ENCODE measurements around the gene KCNJ1. TPM values are rescaled to one million over a fixed set of nuclear protein-coding genes. Genes with fewer than 3 reads are reported as not detected.

The KCNJ1 gene
- total RNA-seq, result not detected

DNA sequence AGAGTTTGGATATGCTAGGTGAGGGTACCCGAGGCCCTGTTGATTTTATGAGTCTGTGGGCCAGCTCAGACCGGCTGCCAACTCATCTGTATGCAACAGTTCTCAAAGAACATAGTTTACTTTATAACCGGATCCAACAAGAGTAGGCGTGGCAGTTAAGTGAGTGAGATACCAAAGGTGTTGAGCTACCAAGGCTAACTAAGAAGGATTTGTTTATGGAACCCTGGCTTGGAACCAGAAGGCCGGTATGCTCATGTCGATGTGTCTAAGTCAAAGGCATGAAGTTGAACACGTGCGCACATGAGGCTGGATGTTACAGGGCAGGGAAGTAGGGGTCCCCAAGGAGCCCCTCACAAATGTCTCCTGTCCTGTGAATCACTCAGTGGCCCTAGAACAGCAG is at the start of gene KCNJ1:
Gene KCNJ1 (minus strand): TSS at position 20 of the 400 bp plus-strand sequence. CDS start 27,053 bp downstream, outside the sequence.
- 39 to 51% methylated on average over 8 of the region's 8 CpGs for WGBS, 2 donors
- H3K4me1 ChIP-seq, result peaks cover 4% of the 10 kb centered on the region
- H3K36me3 ChIP-seq (replicated peaks in 1 of 2; ENCODE audit: insufficient read depth in 1 of 2, low read depth in 2 of 2), result no peaks in the 10 kb centered on the region
- no peak for TF ChIP-seq POLR2A (IDR thresholded peaks at IDR 0.05)
- TF ChIP-seq, protein P1, sequence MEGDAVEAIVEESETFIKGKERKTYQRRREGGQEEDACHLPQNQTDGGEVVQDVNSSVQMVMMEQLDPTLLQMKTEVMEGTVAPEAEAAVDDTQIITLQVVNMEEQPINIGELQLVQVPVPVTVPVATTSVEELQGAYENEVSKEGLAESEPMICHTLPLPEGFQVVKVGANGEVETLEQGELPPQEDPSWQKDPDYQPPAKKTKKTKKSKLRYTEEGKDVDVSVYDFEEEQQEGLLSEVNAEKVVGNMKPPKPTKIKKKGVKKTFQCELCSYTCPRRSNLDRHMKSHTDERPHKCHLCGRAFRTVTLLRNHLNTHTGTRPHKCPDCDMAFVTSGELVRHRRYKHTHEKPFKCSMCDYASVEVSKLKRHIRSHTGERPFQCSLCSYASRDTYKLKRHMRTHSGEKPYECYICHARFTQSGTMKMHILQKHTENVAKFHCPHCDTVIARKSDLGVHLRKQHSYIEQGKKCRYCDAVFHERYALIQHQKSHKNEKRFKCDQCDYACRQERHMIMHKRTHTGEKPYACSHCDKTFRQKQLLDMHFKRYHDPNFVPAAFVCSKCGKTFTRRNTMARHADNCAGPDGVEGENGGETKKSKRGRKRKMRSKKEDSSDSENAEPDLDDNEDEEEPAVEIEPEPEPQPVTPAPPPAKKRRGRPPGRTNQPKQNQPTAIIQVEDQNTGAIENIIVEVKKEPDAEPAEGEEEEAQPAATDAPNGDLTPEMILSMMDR (IDR thresholded peaks at IDR 0.05), result no peak
- intact Hi-C loops (cut with DNase I), result no loop called here
- ATAC-seq, result no peak
- no peak within 1 kb of the TSS for H3K4me3 ChIP-seq
- DNase-seq, result no peak
- H3K27ac ChIP-seq, result no peak within 1 kb of the TSS
- H3K9me3 ChIP-seq, result no peaks in the 10 kb centered on the region
- no peaks in the 10 kb centered on the region for H3K27me3 ChIP-seq

DNA sequence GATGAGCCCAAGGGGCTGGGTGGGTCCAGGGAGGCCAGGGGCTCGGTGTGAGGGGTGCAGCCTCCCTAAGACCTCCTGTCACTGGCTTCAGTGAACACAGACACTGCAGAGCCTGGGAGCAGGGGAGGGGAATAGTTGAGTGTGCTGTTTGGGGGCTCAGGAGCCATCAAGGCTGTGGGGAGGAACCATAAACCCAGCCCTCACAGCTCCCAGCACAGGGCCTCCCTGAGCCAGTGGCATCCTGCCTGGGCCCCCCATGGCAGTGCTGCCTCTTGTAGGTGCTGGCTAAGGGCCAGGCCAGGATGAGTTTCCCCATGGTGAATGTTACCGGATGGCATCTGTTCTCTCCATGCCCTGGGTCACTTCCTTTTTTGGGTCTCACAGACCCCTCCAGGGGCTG is 49.6 kb upstream of the KCNJ1 start:
- no peak for ATAC-seq

DNA sequence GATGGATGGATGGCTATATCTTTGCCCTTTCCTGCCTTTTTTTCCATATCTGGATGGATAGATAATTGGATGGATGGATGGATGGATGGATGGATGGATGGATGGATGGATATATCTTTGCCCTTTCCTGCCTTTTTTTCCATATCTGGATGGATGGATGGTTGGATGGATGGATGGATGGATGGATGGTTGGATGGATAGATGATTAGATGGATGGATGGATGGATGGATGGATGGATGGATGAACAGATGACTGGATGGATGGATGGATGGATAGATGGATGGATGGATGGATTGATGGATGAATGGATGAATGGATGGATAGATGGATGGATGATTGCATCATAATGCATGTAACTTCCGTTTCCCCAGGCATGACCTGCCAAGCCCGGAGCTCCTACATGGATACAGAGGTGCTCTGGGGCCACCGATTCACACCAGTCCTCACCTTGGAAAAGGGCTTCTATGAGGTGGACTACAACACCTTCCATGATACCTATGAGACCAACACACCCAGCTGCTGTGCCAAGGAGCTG is 49.0 kb upstream of the KCNJ1 start:
- 56 to 71% methylated on average over 3 of the region's 3 CpGs for WGBS, 2 donors
- TF ChIP-seq, protein P1 (IDR thresholded peaks at IDR 0.05), result no peak
- no peak for TF ChIP-seq POLR2A (IDR thresholded peaks at IDR 0.05)
- no peak overlapping the region for H3K27ac ChIP-seq
- ATAC-seq (no peak), DNase-seq (no peak)
- H3K9me3 ChIP-seq, result no peaks in the 10 kb centered on the region
- H3K4me3 ChIP-seq, result no peak overlapping the region
- no peaks in the 10 kb centered on the region for H3K4me1 ChIP-seq
- no peaks in the 10 kb centered on the region for H3K36me3 ChIP-seq (replicated peaks in 1 of 2; ENCODE audit: insufficient read depth in 1 of 2, low read depth in 2 of 2)
- intact Hi-C loops (cut with DNase I), result no loop called here
- H3K27me3 ChIP-seq, result no peaks in the 10 kb centered on the region

More for the DNA sequence above, 49.6 kb upstream of the KCNJ1 start:
- Histone ChIP-seq H3K27me3 (no peaks in the 10 kb centered on the region), H3K27ac (no peak overlapping the region), H3K36me3 (replicated peaks in 1 of 2; ENCODE audit: insufficient read depth in 1 of 2, low read depth in 2 of 2) (no peaks in the 10 kb centered on the region), H3K4me3 (no peak overlapping the region), H3K9me3 (no peaks in the 10 kb centered on the region), H3K4me1 (no peaks in the 10 kb centered on the region)
- 82 to 88% methylated on average over 1 to 2 of the region's 2 CpGs for WGBS, 2 donors
- no peak for DNase-seq
- intact Hi-C loops (cut with DNase I), result no loop called here
- TF ChIP-seq POLR2A (IDR thresholded peaks at IDR 0.05), result no peak

DNA sequence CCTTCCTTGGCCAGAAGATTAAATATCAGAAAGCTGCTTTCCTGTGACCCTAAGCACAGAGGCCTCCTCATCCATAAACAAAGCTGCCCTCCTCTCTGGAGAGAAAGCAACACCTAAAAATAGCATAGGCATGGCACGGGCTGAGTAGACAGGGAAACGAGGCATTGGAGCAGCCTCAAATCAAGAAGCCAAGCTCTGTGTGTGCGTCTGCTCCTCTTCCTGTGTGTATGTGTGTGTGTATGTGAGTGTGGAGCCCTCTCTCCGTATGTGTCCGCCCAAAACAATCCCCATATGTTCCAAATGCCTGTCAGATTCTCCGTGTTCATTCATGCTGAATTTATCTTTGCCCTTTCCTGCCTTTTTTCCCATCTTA is 48.0 kb upstream of the KCNJ1 start:
- no peaks in the 10 kb centered on the region for H3K4me1 ChIP-seq
- TF ChIP-seq, protein P1 (IDR thresholded peaks at IDR 0.05), result no peak
- TF ChIP-seq POLR2A (IDR thresholded peaks at IDR 0.05), result no peak
- ATAC-seq, result no peak

DNA sequence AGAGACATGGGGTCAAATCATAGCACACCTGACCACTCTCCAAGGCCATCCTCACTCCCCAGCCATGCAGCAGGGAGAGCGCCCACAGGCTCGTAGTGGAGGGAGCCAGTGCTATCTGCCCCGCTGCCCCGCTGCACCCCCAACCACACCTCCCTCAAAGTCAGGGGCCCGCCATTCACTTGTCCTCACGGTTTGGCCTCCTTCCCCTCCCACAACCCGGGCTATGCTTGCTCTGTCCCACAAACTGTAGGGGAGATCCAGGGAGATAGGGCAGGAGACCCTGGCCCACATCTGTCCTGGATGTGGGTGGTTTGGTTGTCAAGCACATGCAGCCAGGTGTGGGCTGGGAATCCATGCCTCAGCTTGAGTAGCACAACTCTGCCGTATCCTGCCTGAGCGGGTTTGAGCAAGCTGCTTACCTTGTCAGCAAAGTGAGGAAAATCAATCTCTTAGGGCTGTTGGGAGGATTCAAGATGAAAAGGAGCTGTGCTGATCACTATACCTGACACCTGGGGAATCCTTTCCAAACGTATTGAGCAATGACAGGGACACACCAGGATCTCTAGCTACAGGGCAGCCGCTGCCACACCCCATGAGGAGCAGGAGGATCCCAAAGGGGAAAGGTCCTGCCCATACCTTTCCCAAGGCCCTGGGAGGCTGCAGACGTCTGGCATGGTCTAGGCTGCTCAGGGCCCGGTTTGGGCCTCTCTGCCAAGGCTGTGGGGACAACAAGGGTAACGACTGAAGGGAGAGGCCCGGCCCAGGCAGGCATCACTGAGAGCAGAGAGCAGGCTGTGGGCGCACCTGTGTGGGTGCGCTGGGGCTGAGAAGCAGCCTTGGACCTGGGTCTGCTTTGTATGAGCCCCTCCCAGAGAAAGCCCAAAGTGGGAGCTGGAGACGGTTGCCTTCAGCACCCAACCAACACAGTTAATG is 47.4 kb upstream of the KCNJ1 start:
- Histone ChIP-seq H3K27ac (no peak overlapping the region), H3K9me3 (no peaks in the 10 kb centered on the region), H3K4me1 (peaks cover 3% of the 10 kb centered on the region), H3K4me3 (no peak overlapping the region), H3K27me3 (no peaks in the 10 kb centered on the region), H3K36me3 (replicated peaks in 1 of 2; ENCODE audit: insufficient read depth in 1 of 2, low read depth in 2 of 2) (no peaks in the 10 kb centered on the region)
- no peak for DNase-seq
- 86 to 93% methylated on average over 8 to 18 of the region's 18 CpGs for WGBS, 2 donors
- TF ChIP-seq, protein P1 (IDR thresholded peaks at IDR 0.05), result no peak
- no peak for TF ChIP-seq POLR2A (IDR thresholded peaks at IDR 0.05)
- ATAC-seq, result no peak
- intact Hi-C loops (cut with DNase I), result no loop called here

More for the DNA sequence above, 48.0 kb upstream of the KCNJ1 start:
- Histone ChIP-seq H3K9me3 (no peaks in the 10 kb centered on the region), H3K36me3 (replicated peaks in 1 of 2; ENCODE audit: insufficient read depth in 1 of 2, low read depth in 2 of 2) (no peaks in the 10 kb centered on the region), H3K27me3 (no peaks in the 10 kb centered on the region), H3K27ac (no peak overlapping the region), H3K4me3 (no peak overlapping the region)
- 79 to 89% methylated on average over 6 of the region's 6 CpGs for WGBS, 2 donors
- DNase-seq, result no peak
- intact Hi-C loops (cut with DNase I), result no loop called here
